ENCODE measurements around the gene AOPEP.
"Not testable (repeated sequence)": the region's sequence is repeated elsewhere in the genome, so short reads cannot be mapped to it uniquely, and the experiment has no call there.

AOPEP gene

DNA sequence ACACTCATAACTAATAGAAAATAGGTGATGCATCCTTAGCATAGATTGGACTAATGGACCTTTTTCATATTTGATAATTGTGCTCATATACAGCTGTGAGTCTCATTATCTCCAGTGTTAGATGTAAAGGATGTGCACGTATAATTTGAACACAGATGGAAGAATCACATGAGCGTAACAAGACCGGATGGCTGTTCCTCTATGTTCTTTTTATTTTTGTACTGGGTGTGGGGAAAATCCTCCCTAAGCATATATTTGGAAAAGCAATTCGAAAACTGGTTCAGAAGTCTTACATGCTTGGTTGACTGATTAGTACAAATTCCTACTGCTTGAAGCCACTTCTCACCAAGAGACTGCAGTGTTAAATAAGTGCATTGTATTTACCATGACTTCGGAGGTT lies 230.2 kb downstream of the AOPEP start:
- Histone ChIP-seq H3K4me3 (ENCODE audit: low read depth, low read length) (no peak overlapping the region), H3K36me3 (peaks cover 18% of the 10 kb centered on the region; the same call in 1 of the 2 replicates), H3K4me1 (peaks cover 14% of the 10 kb centered on the region), H3K27me3 (no peaks in the 10 kb centered on the region), H3K9me3 (no peaks in the 10 kb centered on the region)
- no peak for DNase-seq
- TF ChIP-seq, protein P1, sequence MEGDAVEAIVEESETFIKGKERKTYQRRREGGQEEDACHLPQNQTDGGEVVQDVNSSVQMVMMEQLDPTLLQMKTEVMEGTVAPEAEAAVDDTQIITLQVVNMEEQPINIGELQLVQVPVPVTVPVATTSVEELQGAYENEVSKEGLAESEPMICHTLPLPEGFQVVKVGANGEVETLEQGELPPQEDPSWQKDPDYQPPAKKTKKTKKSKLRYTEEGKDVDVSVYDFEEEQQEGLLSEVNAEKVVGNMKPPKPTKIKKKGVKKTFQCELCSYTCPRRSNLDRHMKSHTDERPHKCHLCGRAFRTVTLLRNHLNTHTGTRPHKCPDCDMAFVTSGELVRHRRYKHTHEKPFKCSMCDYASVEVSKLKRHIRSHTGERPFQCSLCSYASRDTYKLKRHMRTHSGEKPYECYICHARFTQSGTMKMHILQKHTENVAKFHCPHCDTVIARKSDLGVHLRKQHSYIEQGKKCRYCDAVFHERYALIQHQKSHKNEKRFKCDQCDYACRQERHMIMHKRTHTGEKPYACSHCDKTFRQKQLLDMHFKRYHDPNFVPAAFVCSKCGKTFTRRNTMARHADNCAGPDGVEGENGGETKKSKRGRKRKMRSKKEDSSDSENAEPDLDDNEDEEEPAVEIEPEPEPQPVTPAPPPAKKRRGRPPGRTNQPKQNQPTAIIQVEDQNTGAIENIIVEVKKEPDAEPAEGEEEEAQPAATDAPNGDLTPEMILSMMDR (IDR thresholded peaks at IDR 0.05; ENCODE audit: low read depth, low read length), result no peak

DNA sequence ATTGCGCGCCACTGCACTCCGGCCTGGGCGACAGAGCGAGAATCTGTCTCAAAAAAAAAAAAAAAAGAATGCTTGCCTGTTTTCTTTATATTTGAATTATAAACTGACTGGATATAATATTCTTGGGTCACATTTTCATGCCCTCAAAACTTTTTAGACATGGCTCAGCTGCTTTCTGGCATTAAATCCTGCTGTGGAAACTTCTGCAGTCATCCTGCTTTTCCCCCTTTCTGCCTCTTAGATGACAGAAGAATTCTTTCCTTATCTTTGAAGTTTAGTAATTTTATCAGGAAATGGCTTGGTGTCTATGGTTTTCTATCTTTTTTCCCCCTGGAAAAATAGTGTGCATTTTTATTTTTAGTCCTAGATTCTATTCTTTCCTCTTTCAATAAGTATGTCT lies 234.5 kb downstream of the AOPEP start:
- Histone ChIP-seq H3K27me3 (no peaks in the 10 kb centered on the region), H3K36me3 (peaks cover 8% of the 10 kb centered on the region; the same call in 1 of the 2 replicates), H3K4me1 (peaks cover 3% of the 10 kb centered on the region; the same call in 1 of the 2 replicates), H3K9me3 (no peaks in the 10 kb centered on the region), H3K4me3 (ENCODE audit: low read depth, low read length) (no peak overlapping the region)
- DNase-seq, result no peak
- TF ChIP-seq, protein P1 (IDR thresholded peaks at IDR 0.05; ENCODE audit: low read depth, low read length), result no peak

DNA sequence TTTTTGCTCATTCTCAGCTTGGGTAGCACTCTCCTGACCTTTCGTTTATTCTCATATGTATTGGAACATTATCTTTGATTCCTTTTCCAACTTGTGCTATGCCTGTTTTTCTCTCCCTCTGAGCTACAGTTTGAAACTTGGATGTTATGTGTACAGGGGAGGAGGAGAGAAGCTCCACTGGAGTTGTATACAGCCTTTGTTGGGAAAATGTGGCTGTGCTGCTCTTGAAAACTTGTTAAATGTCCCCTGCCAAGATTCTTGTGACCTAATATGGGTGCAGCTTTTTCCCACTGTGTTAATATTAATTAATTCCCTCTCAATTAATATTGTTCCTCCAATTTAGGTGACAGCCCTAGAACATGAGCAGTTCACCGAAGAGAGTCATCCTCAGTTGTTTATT lies 235.4 kb downstream of the AOPEP start:
- H3K36me3 ChIP-seq, result peaks cover 3% of the 10 kb centered on the region; the same call in 1 of the 2 replicates
- no peak for DNase-seq
- no peaks in the 10 kb centered on the region for H3K9me3 ChIP-seq
- no peak overlapping the region for H3K4me3 ChIP-seq (ENCODE audit: low read depth, low read length)
- peaks cover 3% of the 10 kb centered on the region; the same call in 1 of the 2 replicates for H3K4me1 ChIP-seq
- TF ChIP-seq, protein P1 (IDR thresholded peaks at IDR 0.05; ENCODE audit: low read depth, low read length), result no peak
- no peaks in the 10 kb centered on the region for H3K27me3 ChIP-seq

DNA sequence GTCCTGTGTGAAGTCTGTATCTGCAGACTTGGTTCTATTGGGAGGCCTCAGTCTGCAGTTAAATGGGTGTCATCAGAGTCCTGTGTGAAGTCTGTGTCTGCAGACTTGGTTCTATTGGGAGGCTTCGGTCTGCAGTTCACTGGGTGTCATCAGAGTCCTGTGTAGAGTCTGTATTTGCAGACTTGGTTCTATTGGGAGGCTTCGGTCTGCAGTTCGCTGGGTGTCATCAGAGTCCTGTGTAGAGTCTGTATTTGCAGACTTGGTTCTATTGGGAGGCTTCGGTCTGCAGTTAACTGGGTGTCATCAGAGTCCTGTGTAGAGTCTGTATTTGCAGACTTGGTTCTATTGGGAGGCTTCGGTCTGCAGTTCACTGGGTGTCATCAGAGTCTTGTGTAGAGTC lies 239.1 kb downstream of the AOPEP start:
- H3K36me3 ChIP-seq; H3K9me3 ChIP-seq; H3K4me1 ChIP-seq; DNase-seq; H3K4me3 ChIP-seq (ENCODE audit: low read depth, low read length); H3K27me3 ChIP-seq: not testable (repeated sequence)

DNA sequence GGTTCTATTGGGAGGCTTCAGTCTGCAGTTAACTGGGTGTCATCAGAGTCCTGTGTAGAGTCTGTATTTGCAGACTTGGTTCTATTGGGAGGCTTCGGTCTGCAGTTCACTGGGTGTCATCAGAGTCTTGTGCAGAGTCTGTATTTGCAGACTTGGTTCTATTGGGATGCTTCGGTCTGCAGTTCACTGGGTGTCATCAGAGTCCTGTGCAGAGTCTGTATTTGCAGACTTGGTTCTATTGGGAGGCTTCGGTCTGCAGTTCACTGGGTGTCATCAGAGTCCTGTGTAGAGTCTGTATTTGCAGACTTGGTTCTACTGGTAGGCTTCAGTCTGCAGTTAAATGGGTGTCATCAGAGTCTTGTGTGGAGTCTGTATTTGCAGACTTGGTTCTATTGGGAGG lies 239.5 kb downstream of the AOPEP start:
- not testable (repeated sequence) for H3K4me3 ChIP-seq (ENCODE audit: low read depth, low read length); H3K36me3 ChIP-seq; H3K9me3 ChIP-seq; DNase-seq; H3K27me3 ChIP-seq
- H3K4me1 ChIP-seq, result peaks cover 13% of the 10 kb centered on the region

DNA sequence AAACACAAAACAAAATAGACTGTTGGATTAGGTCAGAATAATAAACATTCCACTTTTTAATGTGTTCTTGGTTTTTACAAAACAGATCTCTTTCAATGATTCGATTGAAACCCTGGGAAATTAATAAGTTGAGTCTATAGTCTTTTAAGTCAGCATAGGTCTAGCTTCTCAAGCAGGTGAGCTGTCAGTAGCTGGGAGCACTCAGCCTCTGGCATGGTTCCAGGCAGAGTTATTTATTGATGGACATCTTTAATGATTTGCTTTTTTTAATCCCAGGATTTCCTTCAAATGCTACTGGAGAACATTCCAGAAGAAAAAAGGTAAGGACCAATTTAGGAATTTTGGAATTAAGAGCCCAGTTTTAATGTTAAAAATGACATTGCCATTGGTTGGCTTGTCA lies 241.0 kb downstream of the AOPEP start:
- Histone ChIP-seq H3K9me3 (no peaks in the 10 kb centered on the region), H3K36me3 (no peaks in the 10 kb centered on the region)

DNA sequence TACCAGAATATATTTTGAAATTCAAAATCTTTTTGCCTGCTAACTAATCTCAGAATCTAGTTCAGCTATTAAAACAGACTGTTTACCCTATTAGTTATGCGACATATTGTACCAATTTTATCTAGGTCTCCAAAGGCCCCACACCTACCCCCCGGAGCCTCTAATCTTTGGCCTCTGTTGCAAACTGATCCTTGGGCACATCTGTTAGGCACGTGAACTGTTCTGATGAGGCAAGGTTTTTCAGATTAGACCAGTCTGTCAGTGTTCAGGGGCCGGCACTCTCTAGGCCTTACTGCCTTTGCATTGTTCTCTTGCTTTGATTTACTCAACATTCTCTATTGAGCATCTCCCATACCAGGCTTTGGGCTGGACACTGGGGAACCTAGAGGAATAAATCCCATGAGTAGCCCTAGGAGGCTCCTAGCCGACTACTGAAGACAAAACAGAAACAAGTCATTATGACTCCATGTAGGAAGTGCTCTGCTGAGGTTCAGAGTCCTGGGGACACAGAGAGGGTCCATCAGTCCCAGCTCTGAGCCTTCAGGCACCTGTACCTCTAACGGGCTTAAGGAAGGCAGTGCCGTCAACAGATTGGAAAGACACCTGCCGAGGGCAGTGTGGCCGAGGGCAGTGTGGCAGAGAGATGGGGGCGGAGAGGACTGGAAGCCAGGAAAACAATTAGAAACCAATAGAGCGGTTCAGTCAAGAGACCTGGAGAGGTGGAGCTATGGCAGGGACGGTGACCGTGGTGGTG lies 245.1 kb downstream of the AOPEP start:
- Histone ChIP-seq H3K9me3 (no peaks in the 10 kb centered on the region), H3K4me1 (peaks cover 21% of the 10 kb centered on the region), H3K36me3 (no peaks in the 10 kb centered on the region; the same call in 1 of the 2 replicates), H3K27me3 (no peaks in the 10 kb centered on the region), H3K4me3 (ENCODE audit: low read depth, low read length) (no peak overlapping the region)
- no peak for DNase-seq
- TF ChIP-seq, protein P1 (IDR thresholded peaks at IDR 0.05; ENCODE audit: low read depth, low read length), result no peak

More for the DNA sequence above, 241.0 kb downstream of the AOPEP start:
- TF ChIP-seq, protein P1 (IDR thresholded peaks at IDR 0.05; ENCODE audit: low read depth, low read length), result no peak
- Histone ChIP-seq H3K4me3 (ENCODE audit: low read depth, low read length) (no peak overlapping the region), H3K27me3 (no peaks in the 10 kb centered on the region), H3K4me1 (peaks cover 24% of the 10 kb centered on the region)
- no peak for DNase-seq
